Measurements from ENCODE around the gene CDHR4. TPM values are rescaled to one million over a fixed set of nuclear protein-coding genes. Genes with fewer than 3 reads are reported as not detected.
A peak's percentile ranks its signal among the peaks of the same experiment; 100 is the strongest.

CDHR4 gene
- total and polyA plus RNA-seq, 2 experiments from 2014 or later = not detected

DNA sequence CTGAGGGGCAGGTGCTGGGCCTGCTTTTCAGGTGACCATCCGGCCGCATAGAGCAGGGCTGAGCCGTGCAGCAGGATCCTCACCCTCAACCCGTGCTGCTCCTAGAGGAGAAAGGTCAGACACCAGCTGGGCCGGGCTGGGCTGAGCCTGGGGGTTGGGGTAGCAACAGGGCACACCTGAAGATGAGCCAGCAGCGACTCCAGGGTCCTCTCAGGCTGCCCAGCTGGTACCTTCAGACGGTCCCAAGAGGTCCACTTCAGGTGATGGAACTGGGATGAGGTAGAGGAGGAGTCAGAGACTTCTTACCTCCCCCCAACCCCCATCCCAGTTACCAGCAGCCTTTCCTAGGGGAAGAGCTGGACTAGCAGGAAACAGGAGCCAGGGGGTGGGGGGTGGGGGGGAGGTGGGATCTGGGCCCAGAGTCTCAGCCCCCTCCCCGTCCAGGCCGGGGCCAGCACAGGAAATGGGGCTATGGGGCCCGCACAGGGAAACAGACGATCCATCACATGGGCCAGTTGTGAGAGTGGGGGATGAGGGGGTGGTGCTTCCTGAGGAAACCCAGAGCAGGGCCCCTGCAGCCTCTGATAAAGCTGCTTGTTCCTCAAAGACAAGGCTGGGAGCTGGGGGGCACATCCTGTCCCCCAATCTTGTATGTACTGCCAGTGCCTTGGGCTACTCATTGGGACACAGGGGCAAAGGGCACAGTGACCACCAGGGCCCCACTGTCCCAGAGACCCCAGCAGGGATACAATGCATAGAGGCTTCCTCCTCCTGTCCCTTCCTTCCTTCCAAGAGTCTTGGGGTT is 6.4 kb upstream of the CDHR4 start:
- Histone ChIP-seq H4K20me1 (ENCODE audit: insufficient read depth) (no peaks in the 10 kb centered on the region), H3K4me2 (ENCODE audit: unreplicated experiment) (peak overlapping the region; percentile 50), H3K9ac (0 out of 2 replicates have a peak overlapping the region, but pooled peaks have one; percentile 28), H3F3A (ENCODE audit: insufficient read depth) (no peaks in the 10 kb centered on the region), H3K4me3 (no peak overlapping the region), H3K4me1 (ENCODE audit: insufficient read depth) (peaks cover 18% of the 10 kb centered on the region), H3K36me3 (ENCODE audit: low read depth) (no peaks in the 10 kb centered on the region), H3K79me2 (ENCODE audit: insufficient read depth) (no peaks in the 10 kb centered on the region), H3K27ac (no peak overlapping the region), H2AFZ (no peak overlapping the region), H3K9me3 (ENCODE audit: low read depth) (no peaks in the 10 kb centered on the region), H3K27me3 (replicated peaks; ENCODE audit: insufficient read depth) (no peaks in the 10 kb centered on the region), H3K9me2 (ENCODE audit: insufficient read depth) (no peaks in the 10 kb centered on the region)
- no peak for DNase-seq
- no peak for TF ChIP-seq EZH2phosphoT487 (IDR thresholded peaks at IDR 0.05; ENCODE audit: insufficient read depth, low read depth)
- no peak for TF ChIP-seq EZH2 (IDR thresholded peaks at IDR 0.05; ENCODE audit: insufficient read depth, poor library complexity, severe bottlenecking)
- in situ Hi-C loops (cut with MboI) = no loop called here
- WGBS, 2 experiments (ENCODE audit: low coverage in 1 of 2, low lambda C conversion rate in 2 of 2, missing lambda C conversion rate in 2 of 2) = 77% methylated on average over 10 to 11 of the region's 11 CpGs

DNA sequence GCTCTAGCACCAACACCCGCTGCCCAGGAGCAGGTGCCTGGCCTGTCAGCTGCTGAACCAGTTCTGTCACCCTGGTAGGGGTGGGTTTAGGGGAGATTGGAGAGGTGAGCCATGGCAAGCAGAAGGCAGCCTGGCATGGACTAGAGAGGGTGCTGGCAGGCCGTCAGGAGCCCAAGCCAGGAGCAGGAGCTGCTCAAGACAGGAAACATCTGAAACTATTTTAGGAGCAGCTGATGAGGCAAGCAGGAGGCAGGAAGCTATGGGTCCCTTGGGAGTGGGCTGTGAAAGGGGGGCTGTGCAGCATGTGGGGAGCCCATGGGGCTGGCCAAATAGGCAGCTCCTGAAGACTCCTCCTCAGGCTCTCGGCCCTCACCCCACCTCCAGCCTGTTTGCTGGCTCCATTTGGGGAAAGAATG is 5.7 kb upstream of the CDHR4 start:
- no peaks in the 10 kb centered on the region for H3K9me3 ChIP-seq (ENCODE audit: low read depth)
- H3K27ac ChIP-seq = no peak overlapping the region
- peaks cover 18% of the 10 kb centered on the region for H3K4me1 ChIP-seq (ENCODE audit: insufficient read depth)
- TF ChIP-seq EZH2 (IDR thresholded peaks at IDR 0.05; ENCODE audit: insufficient read depth, poor library complexity, severe bottlenecking) = no peak
- TF ChIP-seq EZH2phosphoT487 (IDR thresholded peaks at IDR 0.05; ENCODE audit: insufficient read depth, low read depth) = no peak
- in situ Hi-C loops (cut with MboI) = no loop called here
- H3K4me2 ChIP-seq (ENCODE audit: unreplicated experiment) = peak overlapping the region; percentile 50
- WGBS, 2 experiments (ENCODE audit: low coverage in 1 of 2, low lambda C conversion rate in 2 of 2, missing lambda C conversion rate in 2 of 2) = 36 to 42% methylated on average over 3 of the region's 3 CpGs
- H3F3A ChIP-seq (ENCODE audit: insufficient read depth) = no peaks in the 10 kb centered on the region
- no peaks in the 10 kb centered on the region for H3K36me3 ChIP-seq (ENCODE audit: low read depth)
- no peaks in the 10 kb centered on the region for H3K9me2 ChIP-seq (ENCODE audit: insufficient read depth)
- H3K9ac ChIP-seq = 0 out of 2 replicates have a peak overlapping the region, but pooled peaks have one; percentile 28
- H3K4me3 ChIP-seq = no peak overlapping the region
- no peak overlapping the region for H2AFZ ChIP-seq
- peak; percentile 93 for DNase-seq
- H3K79me2 ChIP-seq (ENCODE audit: insufficient read depth) = no peaks in the 10 kb centered on the region
- no peaks in the 10 kb centered on the region for H4K20me1 ChIP-seq (ENCODE audit: insufficient read depth)
- no peaks in the 10 kb centered on the region for H3K27me3 ChIP-seq (replicated peaks; ENCODE audit: insufficient read depth)

DNA sequence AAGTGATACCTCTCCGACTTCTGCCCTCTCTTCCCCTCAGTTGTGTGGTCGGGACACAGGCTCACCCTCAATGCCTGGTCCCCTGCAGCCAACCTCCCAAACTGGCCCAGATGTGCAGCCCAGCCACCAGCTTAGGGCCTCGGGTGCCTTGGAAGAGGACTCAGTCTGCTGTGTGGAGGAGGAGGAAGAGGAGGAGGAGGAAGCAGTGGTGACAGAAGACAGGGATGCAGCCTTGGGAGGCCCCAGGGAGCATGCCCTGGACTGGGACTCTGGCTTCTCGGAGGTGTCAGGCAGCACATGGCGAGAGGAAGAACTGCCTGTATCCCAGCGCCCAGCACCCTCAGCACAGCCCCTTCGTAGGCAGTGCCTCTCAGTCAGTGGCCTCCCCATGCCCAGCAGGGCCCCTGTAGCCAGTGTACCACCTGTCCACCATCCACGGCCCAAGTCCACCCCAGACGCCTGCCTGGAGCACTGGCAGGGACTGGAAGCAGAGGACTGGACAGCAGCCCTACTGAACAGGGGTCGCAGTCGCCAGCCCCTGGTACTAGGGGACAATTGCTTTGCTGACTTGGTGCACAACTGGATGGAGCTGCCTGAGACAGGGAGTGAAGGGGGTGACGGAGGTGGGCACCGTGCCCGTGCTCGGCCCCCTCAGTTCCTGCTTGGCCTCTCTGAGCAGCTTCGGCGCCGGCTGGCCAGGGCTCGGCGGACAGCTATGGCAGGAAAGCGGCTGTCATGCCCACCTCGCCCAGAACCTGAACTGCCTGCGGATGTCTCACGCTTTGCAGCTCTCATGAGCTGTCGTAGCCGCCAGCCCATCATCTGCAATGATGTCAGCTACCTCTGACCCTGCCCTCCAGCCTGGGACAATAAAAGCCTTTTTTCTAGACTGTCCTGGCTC is 4.7 kb upstream of the CDHR4 start:
- Histone ChIP-seq H3K4me1 (ENCODE audit: insufficient read depth) (peaks cover 25% of the 10 kb centered on the region), H3K9me2 (ENCODE audit: insufficient read depth) (no peaks in the 10 kb centered on the region), H3K9me3 (ENCODE audit: low read depth) (no peaks in the 10 kb centered on the region), H3K27ac (no peak overlapping the region), H2AFZ (no peak overlapping the region), H3K4me3 (peak overlapping the region; percentile 96), H3K27me3 (replicated peaks; ENCODE audit: insufficient read depth) (no peaks in the 10 kb centered on the region), H3K36me3 (ENCODE audit: low read depth) (no peaks in the 10 kb centered on the region), H3F3A (ENCODE audit: insufficient read depth) (0 out of 2 replicates have a peak, but pooled peaks cover 3% of the 10 kb centered on the region), H4K20me1 (ENCODE audit: insufficient read depth) (no peaks in the 10 kb centered on the region), H3K79me2 (ENCODE audit: insufficient read depth) (no peaks in the 10 kb centered on the region), H3K9ac (peak overlapping the region; percentile 83), H3K4me2 (ENCODE audit: unreplicated experiment) (peak overlapping the region; percentile 91)
- in situ Hi-C loops (cut with MboI) = no loop called here
- DNase-seq = no peak
- WGBS, 2 experiments (ENCODE audit: low coverage in 1 of 2, low lambda C conversion rate in 2 of 2, missing lambda C conversion rate in 2 of 2) = 76 to 77% methylated on average over 24 to 26 of the region's 26 CpGs
- TF ChIP-seq EZH2 (IDR thresholded peaks at IDR 0.05; ENCODE audit: insufficient read depth, poor library complexity, severe bottlenecking) (no peak), EZH2phosphoT487 (IDR thresholded peaks at IDR 0.05; ENCODE audit: insufficient read depth, low read depth) (no peak)

DNA sequence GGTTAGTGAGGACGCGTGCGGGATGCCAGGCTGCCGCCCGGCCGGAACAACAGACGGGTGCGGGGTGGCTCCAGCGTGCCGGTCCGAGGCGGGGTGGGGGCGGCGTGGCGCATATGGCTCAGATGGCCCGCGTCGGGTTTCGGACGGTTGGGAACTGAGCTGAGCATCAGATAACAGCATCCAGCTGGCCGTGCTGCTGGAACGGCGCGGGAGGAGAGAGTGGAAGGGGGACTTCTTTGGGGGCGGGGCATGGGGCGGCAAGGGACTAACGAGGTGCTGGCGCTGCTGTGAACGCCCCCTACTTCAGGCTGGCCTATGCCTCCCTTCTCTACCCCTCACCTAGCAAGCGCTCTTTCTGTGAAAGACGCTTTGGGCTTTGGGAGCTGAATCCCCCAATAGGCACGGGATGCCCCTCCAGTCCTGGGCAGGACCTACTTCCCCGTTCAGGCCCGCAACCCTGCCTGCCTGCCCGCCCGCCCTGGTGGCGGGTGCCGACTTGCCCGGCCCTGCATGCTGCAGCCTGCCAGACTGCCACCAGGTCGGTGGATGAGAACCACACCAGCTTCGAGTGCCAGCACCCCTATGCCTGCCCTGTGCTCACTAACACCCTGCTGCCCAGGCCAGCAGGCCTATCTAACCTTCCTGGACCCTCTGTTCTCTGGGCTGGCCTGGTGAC is 3.9 kb upstream of the CDHR4 start:
- peak overlapping the region; percentile 91 for H3K4me2 ChIP-seq (ENCODE audit: unreplicated experiment)
- peak overlapping the region; percentile 65 for H3K27ac ChIP-seq
- H4K20me1 ChIP-seq (ENCODE audit: insufficient read depth) = no peaks in the 10 kb centered on the region
- no peaks in the 10 kb centered on the region for H3K36me3 ChIP-seq (ENCODE audit: low read depth)
- H3K4me3 ChIP-seq = peak overlapping the region; percentile 96
- H3K79me2 ChIP-seq (ENCODE audit: insufficient read depth) = no peaks in the 10 kb centered on the region
- H3K9me2 ChIP-seq (ENCODE audit: insufficient read depth) = no peaks in the 10 kb centered on the region
- no peaks in the 10 kb centered on the region for H3K27me3 ChIP-seq (replicated peaks; ENCODE audit: insufficient read depth)
- H3K9ac ChIP-seq = peak overlapping the region; percentile 83
- in situ Hi-C loops (cut with MboI) = no loop called here
- WGBS, 2 experiments (ENCODE audit: low coverage in 1 of 2, low lambda C conversion rate in 2 of 2, missing lambda C conversion rate in 2 of 2) = 2% methylated on average over 35 to 41 of the region's 41 CpGs
- no peak for TF ChIP-seq EZH2phosphoT487 (IDR thresholded peaks at IDR 0.05; ENCODE audit: insufficient read depth, low read depth)
- no peak for TF ChIP-seq EZH2 (IDR thresholded peaks at IDR 0.05; ENCODE audit: insufficient read depth, poor library complexity, severe bottlenecking)
- DNase-seq = peak; percentile 60
- H2AFZ ChIP-seq = peak overlapping the region; percentile 97
- H3F3A ChIP-seq (ENCODE audit: insufficient read depth) = 0 out of 2 replicates have a peak, but pooled peaks cover 3% of the 10 kb centered on the region
- peaks cover 30% of the 10 kb centered on the region for H3K4me1 ChIP-seq (ENCODE audit: insufficient read depth)
- no peaks in the 10 kb centered on the region for H3K9me3 ChIP-seq (ENCODE audit: low read depth)
